Measurements from ENCODE around the gene SPATA31A3.
"Not testable (repeated sequence)": the region's sequence is repeated elsewhere in the genome, so short reads cannot be mapped to it uniquely, and the experiment has no call there.

SPATA31A3 gene

GRCh38 chr9:66992450-66992849 lies at the start of gene SPATA31A3:
Gene SPATA31A3, minus strand, starts transcription at chr9:66992550. Its CDS starts 29 bp downstream, at chr9:66992521.
- not testable (repeated sequence) for DNase-seq

- DNase-seq, result not testable (repeated sequence)
These were observed 39.8 kb downstream of the SPATA31A3 start for GRCh38 chr9:66952576-66952975.

- DNase-seq, result not testable (repeated sequence)
These were observed 49.8 kb downstream of the SPATA31A3 start for GRCh38 chr9:66942400-66943155.

GRCh38 chr9:66939878-66940830 lies 52.2 kb downstream of the SPATA31A3 start:
- DNase-seq, result not testable (repeated sequence)

- not testable (repeated sequence) for DNase-seq
These were observed 54.0 kb downstream of the SPATA31A3 start for GRCh38 chr9:66938322-66938721.

GRCh38 chr9:66937662-66938061 lies 54.7 kb downstream of the SPATA31A3 start:
- not testable (repeated sequence) for DNase-seq

Data from activated CD4-positive, alpha-beta T cell treated with anti-CD3 and anti-CD28 coated beads, Interleukin-2, amount 50 U/mL, for 1 hour (primary cell).